GM18505 (cell line): ENCODE data around the gene ZDHHC16.
"Not testable (repeated sequence)": the region's sequence is repeated elsewhere in the genome, so short reads cannot be mapped to it uniquely, and the experiment has no call there.

Source experiments
- ATAC-seq: cut with Tn5 transposase; IDR thresholded peaks from one replicate; pipeline ENCODE4 v1.9.1; 2021; ENCODE audit not compliant: unreplicated experiment
- POLR2A ChIP-seq: IDR thresholded peaks from 4 replicates; pipeline ENCODE4 v1.6.1; 2011; ENCODE audit warnings: borderline replicate concordance; ENCODE audit not compliant: insufficient read depth, insufficient read length; ENCODE audit errors: extremely low read depth

ZDHHC16 gene

GRCh38 chr10:97416565-97416964 lies 29.4 kb upstream of the ZDHHC16 start:
- no peak for TF ChIP-seq POLR2A
- ATAC-seq, result no peak

GRCh38 chr10:97423757-97424098 lies 22.2 kb upstream of the ZDHHC16 start:
- ATAC-seq, result not testable (repeated sequence)

- peak; percentile 74 for TF ChIP-seq POLR2A
- ATAC-seq, result peak; percentile 79
Measured at GRCh38 chr10:97425964-97426775, 19.8 kb upstream of the ZDHHC16 start, which contains the start of gene PGAM1. TSS of gene PGAM1 (plus strand) at chr10:97426191. CDS start at chr10:97426308, 117 bp downstream.

GRCh38 chr10:97426776-97427570 lies 19.0 kb upstream of the ZDHHC16 start:
- TF ChIP-seq POLR2A, result no peak
- no peak for ATAC-seq

DNA sequence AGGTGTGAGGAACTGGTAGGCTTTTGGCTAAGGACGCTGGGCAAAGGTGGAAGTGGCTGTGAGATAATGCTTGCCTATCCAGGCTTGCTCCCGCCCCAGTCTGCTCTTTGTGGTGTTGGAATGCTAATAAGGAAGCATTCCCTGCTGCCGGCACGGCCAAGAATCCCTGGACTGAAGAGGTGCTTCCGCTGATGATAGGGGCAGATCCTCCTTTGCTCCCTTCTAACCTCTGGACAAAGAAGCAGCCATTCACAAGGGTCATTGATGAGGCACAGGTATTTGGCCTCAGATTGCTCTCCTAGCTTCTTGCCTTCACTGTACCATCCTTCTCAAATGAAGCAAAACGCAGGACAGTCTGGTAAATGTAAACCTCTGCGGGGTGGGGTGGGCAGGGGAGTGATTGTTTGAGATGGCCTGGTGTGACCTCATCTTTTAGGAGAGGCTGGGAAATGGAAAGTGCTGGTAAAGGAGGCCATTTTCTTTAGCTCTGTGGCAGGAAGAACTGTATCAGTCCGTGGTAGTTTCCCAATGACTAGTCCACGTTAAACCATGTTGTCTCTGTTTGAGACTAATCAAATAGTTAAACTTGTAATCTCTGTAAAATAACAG lies 18.3 kb upstream of the ZDHHC16 start:
- TF ChIP-seq POLR2A, result no peak
- ATAC-seq, result no peak

DNA sequence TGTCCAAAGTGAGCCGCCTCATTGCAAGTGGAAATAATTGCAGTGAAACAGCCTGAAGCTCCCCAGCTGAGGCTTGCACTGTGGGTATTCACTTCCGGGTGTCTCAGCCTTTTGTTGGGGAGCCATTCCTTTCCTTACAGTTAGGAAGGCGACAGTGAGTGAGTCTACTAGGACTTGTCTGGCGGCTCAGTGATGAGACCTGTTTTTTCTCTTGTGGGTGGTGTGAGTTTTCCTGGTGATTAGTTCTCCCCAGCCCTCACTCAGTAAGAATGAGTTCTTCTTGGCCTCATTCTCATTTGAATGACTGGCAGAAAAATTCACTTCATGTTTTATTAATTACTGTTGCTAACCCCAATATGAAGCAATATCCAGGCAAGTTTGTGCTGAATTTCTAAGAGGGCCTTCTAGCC lies 17.4 kb upstream of the ZDHHC16 start:
- no peak for ATAC-seq
- peak; percentile 17 for TF ChIP-seq POLR2A

- no peak for TF ChIP-seq POLR2A
- no peak for ATAC-seq
Measured at GRCh38 chr10:97434055-97434454, 11.9 kb upstream of the ZDHHC16 start.

- TF ChIP-seq POLR2A, result no peak
- ATAC-seq, result no peak
Measured at GRCh38 chr10:97434557-97434956, 11.4 kb upstream of the ZDHHC16 start.

- no peak for ATAC-seq
- no peak for TF ChIP-seq POLR2A
Measured at GRCh38 chr10:97435211-97435610, 10.8 kb upstream of the ZDHHC16 start.

GRCh38 chr10:97442277-97442676 lies 3.7 kb upstream of the ZDHHC16 start:
- no peak for ATAC-seq
- TF ChIP-seq POLR2A, result no peak

DNA sequence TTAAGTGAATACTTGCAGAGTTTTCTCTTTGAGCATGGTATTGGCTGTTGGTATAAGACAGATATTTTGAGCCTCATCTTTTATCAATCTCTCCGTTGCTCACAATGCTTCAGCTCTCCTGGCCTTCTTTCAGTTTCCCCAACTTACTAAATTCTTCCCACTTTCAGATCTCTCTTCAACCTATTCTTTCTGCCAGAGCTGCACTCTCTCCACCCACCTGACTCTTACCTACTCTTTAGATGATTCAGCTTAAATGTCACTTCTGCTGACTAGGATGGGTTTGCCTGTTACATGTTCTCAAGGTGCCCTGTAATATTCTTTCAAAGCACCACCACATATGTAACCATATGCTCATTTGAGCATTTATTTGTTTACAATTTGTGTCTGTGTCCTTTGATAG lies 1.8 kb upstream of the ZDHHC16 start:
- no peak for TF ChIP-seq POLR2A
- ATAC-seq, result no peak

GRCh38 chr10:97445357-97445721 lies 636 bp upstream of the ZDHHC16 start:
- no peak for TF ChIP-seq POLR2A
- ATAC-seq, result no peak

DNA sequence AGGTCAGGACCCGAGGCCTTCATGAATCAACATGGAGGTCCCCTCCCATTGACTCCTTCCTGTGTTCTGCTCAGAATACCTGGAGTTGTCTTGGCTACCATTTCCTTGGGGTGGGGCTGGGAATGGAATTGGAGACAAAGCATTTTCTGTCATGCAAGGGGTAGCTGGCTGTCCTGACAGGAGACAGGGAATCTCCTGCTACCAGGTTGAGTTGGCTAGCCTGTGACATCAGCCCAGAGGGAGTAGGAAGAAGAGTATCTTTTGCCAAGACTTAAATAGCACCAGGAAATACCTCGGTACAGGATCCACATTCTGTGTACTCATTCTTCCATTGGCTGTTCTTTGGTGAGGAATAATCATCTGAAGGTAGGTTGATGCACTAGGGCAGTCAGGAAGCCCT lies 4.9 kb downstream of the ZDHHC16 start:
- ATAC-seq, result no peak
- TF ChIP-seq POLR2A, result no peak

DNA sequence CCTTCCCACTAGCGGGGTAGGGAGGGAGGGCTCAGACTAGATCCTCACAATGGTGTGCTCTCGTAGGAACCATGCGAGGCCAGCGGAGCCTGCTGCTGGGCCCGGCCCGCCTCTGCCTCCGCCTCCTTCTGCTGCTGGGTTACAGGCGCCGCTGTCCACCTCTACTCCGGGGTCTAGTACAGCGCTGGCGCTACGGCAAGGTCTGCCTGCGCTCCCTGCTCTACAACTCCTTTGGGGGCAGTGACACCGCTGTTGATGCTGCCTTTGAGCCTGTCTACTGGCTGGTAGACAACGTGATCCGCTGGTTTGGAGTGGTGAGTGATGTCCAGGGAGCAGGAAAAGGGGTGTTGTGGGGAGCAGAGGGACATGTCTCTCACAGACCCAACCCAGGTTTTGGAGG lies 5.6 kb downstream of the ZDHHC16 start:
- no peak for TF ChIP-seq POLR2A
- no peak for ATAC-seq

- no peak for ATAC-seq
Measured at GRCh38 chr10:97452352-97452751, 6.4 kb downstream of the ZDHHC16 start.

More at GRCh38 chr10:97452352-97452751, 6.4 kb downstream of the ZDHHC16 start:
- TF ChIP-seq POLR2A, result no peak
